GM19397 (cell line): ENCODE results near the gene TSSK2.

Experiments
- ATAC-seq: cut with Tn5 transposase; IDR thresholded peaks from one replicate; pipeline ENCODE4 v1.9.1; 2021; ENCODE audit warnings: mild to moderate bottlenecking, moderate library complexity; ENCODE audit not compliant: unreplicated experiment

TSSK2 gene

DNA sequence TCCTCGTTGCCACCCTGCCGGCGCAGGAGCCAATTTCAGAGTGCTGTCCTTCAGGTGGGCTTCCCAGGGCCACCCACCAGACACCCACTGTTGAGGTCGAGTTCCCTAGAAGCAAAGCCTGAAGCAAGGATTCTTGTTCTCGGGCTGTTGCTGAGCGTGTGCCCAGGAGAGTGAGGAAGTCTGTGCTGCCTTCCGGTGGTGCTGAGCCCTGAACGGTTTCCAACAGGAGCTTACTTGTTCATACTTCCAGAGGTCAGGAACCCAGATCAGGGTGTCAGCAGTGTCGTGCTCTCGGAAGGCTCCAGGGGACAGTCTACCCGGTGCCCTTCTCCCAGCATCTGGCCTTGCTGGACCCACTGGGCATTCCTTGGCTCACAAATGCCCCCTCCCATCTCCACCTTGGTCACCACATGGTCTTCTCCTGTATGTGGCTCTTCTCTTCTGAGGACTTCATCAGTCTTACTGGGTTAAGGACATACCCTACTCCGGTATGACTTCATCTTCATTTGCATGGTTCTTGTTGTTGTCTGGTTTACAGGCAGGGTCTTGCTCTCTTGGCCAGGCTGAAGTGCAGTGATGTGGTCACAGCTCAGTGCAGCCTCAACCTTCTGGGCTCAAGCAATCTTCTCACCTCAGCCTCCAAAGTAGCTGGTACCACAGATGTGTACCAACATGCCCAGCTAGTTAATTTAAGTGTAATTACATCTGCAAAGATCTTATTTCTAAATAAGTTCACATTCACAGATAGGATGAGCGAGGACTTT lies 36.2 kb downstream of the TSSK2 start:
- ATAC-seq = no peak

DNA sequence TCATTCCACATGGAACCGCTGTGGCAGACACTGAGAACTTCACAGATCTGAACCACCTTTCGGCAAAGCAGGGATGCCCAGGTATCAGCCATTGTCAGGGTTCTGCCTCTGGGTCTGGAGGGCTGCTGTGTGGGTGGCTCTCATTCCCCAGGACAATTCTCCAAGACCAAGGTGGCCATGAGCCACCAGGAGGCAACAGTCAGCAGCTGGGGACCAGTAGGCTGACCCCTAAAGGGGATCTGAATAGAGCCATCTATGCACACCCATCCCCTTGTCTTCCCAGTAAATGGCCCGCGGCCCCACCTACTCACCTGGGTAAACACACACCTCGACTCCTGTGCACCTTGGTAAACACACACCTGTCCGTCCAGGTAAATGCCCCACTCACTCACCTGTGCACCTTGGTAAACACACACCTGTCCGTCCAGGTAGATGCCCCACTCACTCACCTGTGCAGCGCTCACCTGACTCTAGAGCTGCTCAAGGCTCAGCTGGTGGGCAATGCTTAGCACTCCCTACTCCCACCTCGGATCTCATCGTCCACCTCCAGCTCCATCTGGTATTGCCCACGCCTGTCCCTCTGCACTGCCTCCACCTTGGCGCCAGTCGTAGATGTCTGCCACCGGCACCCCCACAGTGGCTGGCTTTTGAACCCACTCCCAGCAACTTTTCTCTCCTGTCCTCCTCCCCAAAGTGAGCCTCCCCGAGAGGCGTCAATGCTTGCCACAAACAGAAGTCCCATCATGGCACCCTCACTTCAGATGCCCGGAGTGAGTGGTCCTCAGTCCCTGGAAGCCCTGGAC lies 37.2 kb downstream of the TSSK2 start:
- ATAC-seq = no peak

DNA sequence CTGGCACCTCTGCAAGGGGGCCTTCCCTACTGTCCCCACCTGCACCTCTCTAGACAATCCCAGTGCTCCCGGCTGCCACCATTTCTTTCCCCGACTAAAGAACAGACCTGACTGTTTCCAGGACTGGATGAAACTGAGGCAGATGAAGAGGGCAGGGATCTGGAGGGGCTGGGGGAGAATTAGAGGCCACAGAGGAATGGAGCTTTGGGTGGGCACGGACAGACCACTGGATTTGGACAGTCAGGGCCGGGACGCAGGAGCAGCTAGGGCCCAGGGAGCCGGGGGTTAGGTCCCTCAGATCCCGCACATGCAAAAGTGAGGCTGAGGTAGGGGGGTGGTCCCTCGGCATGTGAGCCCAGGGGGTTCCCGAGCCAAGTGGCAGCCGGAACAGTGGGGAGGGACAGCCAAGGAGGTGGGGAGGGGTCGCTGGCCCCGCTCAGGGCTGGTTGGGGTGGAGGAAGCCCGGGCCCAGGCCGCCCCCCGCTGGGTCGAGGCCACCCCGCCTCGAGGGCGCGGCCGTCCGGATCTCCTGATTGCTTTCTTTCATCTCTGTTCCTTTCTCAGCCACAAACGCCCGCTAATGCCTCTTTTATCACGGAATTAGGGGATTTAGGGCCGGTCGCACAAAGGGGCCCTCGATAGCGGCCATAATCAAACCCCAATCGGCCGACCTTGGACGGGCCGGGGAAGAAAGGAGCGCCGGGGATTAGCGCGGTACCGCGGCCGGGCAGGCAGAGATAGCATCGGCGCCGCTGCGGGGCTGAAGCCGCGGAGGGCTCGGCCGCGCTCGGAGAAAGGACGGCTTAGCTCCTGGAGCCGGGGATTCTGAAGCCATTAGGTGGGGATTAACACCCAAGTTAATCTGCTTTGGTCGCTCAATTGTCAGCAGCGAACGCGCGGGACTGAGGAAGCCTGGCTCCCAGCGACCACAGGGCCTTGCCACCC lies 38.2 kb downstream of the TSSK2 start:
- no peak for ATAC-seq

DNA sequence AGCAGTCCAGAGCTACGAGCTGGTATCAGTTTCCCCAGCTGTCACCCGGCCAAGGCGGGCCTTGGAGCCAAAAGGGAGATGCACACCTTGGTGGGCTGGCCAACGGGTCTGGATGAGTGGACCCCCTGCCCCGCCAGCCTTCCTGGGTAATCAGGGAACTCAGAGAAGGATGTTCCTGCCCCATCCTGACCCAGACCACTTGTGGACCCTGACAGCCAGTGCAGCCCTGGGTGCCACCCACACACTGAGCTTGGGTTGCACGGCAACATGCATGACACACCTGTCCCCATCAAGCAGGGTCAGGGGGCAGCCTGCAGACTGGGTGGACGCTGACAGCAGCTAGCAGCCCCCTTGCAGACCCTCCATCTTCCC lies 38.8 kb downstream of the TSSK2 start:
- ATAC-seq = no peak

DNA sequence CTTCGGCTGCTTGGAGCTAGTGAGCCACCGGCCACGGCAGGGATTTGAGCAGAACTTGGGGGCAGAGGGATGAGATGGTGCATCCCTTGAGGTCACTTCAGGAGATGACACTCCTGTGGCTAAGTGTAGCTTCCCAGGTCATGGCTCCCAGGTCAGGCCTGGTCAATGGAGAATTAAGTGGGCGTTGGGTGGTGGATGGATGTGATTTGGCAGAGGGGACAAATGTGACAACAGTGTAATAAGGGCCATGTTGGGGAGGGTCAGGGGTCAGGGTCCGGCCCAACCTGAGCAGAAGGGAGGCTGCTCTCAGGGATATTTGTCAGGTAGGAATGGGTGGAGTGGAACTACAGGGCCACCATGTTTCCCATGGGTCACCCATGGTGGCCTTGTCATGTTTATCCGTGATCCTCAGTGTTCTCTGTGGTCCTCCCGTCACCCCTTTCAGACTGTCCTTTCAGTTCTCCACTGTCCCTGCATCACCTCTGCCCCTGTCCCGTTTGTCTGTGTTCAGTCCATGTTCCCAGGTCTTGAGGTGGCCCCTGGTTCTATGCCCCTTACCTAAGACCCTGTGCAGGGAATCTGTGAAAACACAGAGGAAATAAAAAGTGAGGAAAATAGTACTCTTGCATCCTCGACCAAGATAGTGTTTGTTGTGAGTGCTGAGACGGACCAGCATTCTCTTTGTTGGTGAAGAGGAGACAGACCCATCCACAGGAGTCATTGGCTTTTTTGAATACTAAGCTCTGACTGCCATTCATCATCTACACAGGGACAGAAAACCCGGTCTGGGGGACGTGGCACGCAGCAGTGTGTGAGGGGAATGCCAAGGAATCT lies 41.3 kb downstream of the TSSK2 start:
- ATAC-seq = no peak

DNA sequence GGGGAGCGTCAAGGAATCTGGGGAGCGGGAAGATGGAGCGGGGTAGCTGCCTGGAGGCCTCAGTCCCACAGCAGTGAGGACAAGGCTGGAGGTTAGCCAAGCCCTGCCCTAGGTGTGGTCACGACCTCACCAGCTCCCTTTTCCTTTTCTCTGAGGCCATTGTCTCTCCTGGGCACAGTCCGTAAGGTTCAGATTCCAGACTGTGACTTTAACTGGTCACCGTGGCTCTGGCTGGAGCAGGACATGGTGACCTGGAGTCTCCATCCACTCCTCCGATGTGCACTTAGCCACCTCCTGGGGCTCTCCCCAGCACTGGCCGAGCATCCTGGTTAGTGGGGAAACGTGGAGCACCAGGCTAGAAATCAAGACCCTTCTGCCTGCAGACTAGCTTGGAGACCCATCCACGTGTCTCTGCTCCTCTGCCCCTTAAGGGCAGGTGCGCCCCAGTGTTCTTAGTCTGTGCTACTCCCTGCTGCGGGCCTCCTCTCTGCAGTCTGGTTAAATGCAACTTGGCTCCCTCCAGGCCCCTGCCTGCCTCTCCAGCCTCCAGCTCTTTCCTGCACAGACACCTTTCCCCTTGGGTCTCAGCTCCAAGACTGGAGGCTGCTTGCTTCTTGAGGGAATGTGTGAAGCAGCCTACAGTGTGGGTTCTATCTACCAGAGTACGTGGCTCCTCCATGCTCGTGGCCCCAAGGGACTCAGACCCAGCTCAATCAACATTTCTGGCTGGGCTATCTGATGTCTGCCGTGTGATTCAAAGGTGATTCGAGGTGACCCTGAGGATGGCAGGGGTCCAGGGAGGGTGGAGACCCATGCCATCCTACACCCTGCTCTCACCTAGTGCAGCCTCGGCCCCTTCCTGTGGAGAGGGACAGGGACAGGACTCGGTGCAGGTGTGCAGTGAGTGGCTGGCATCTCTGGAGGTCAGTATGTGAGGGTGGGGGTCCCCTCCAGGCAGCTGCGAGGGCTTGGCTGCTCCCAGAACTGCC lies 42.2 kb downstream of the TSSK2 start:
- ATAC-seq = no peak

DNA sequence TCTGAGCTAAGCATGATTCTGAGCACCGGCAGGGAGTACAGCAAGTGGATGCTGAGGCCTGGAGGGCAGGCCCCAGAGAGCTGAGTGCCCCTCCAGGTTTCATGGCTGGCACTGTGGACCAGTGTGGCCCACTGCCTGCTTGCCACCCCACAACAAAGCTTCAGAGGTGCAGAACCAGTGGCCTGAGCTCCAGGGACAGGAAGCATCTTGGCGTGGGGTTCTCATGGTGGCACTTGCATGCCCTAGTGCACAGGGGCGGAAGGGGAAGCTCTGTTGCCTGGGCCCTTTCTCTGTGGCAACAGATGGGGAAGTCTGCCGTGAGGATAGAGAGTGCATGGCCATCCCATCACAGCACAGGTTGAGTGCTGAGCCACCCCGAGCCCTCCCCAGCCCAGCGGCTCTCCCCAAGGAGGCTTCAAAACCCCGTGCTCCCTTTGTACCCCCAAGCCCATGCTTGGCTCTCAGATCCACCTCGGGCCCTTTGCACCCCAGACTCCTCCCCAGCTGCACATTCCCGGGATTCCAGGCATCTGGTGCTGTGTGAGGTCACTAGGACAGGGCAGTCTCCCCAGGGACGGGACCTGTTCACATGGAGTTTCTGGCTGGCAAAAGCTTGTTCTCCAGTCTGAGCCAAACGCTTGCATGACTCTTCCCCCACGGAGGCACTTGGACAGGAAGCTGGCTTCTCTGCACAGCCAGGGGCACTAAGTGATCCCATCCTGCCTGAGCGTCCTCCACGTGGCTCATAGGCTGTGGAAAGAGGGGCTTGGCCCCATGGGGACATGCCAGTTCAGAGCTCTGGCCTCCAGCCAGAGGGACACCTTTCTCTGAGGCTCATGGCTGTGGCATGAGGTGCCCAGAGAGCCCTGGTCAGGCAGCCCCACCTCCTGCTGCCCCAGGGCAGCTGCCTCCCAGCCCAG lies 43.3 kb downstream of the TSSK2 start:
- no peak for ATAC-seq

DNA sequence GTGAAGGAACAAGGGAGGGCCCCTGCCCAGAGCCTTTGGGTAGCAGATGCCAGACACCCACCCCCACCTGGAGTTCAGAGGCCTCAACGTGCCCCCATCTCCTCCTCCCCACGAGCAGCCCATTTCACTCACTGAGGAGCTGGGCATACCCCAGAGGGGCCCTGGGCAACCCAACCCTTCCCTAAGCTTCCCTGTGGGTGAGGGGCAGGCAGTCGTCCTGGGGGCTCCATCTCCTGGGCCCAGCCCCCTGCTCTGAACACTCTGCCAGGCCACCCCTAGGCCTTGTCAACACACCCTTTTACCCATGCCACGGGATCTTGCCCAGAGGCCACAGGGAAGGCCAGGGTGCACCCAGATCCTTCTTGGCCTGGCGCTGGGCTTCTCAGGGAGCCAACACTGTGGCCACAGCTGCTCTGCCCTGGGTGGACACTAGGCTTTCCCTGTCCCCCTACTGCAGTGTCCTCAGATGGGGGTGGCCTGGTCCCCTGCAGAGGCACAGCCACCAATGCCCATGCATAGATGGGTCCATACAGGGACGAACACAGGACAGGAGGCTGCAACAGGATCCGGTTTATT lies 44.0 kb downstream of the TSSK2 start:
- ATAC-seq = no peak

DNA sequence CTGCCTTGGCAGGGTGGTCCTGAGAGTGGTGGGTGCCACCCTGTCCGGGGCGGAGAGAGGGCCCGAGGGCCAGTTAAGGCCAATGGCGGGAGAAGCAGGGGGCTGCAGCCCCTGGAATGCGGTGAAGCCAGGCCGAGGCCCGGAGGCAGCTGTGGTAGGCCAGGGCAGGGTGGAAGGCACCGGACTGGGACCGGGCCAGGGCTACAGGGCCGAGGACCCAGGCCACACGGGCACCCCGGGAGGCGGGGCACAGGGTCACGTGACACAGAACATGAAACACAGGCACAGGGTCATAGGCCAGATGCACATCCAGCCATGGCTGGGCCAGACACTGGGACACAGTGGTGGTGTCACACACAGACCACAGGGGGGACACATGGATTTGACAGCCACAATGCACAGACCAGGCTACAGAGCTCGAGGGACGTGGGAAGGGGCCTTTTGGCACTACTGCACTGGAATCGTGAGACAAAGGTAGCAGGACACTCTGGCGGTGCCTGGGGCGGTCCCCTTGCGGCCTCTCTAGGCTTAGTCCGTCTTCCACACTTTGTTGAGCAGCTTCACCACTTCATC lies 44.6 kb downstream of the TSSK2 start:
- no peak for ATAC-seq

DNA sequence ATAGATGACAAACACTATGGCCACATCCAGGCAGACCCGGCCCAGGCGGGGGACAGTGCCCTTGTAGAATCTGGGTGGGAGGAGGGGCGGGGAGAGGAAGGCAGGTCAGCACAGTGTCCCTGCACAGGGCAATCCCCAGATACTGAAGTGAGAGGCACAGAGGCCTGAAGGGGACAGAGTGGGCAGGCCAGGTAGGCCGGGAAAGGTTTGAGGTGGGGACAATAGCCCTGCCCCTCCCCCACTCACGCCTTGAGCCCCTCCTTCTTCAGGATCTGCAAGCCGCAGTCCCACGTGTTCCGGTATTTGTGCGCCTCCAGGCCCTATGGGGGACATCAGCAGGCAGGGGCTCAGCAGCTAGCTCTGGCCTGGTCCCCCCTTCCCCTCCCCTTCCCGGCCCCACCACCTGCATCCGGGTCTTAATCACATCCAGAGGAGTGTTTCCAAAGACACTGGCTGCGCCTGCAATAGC lies 45.1 kb downstream of the TSSK2 start:
- ATAC-seq = no peak

DNA sequence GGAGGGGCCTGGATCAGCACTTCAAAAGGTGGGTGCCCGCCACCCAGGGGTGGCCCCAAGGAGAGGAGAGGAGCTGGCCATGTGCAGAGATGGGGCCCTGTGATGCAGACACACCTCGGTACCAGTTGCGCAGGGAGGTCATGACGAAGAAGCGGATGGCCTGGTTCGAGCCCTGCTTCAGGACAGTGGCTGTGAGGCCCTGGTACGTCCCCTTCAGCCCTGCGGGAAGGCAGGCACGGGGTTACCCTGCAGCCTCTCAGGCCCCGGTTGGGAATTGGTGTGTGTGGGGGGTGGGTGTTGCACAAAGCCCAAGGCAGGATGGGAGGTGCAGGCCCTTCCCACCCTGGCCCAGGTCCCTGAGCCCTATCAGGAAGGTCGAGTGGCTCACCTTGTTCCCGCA lies 45.6 kb downstream of the TSSK2 start:
- no peak for ATAC-seq

DNA sequence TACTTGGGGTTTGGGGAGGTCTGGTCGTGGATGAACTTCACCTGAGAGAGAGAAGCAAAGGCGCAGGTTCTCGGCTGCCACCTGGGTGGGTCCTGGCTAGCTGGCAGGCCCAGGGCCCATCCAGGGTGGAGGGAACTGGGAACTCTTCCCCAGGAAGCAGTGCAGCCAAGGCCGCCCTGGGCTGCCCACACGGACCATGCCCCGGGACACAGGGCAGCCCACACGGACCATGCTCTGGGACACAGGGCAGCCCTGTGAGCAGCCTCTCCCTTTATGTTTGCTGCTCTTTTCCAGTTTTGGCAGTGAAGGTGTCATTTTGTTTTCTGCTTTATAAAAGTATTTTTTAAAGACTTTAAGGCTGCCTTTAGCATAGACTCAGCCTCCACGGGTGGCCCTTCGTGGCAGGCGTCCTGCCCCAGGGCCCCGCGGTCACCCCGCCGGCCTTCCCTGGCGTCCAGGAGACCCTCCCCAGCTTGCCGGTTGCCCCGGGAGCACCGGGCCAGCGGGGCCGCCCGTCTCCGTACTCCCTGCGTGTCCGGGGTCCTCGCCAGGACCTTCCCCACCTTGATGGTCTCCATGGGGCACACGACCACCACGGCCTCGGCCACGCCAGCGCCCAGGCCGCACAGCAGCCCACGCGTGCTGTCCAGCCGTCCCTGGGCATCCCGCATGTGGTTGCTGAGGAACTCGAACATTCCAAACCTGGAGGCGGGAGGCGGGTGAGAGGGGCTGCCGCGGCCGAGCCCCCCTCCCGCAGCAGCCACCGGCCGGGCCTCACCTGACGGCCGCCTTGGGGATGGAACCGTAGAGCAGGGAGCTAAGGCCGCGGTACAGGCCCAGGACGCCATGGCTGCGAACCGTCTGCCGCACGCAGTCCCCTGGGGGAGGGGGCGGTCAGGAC lies 46.3 kb downstream of the TSSK2 start:
- ATAC-seq = no peak

DNA sequence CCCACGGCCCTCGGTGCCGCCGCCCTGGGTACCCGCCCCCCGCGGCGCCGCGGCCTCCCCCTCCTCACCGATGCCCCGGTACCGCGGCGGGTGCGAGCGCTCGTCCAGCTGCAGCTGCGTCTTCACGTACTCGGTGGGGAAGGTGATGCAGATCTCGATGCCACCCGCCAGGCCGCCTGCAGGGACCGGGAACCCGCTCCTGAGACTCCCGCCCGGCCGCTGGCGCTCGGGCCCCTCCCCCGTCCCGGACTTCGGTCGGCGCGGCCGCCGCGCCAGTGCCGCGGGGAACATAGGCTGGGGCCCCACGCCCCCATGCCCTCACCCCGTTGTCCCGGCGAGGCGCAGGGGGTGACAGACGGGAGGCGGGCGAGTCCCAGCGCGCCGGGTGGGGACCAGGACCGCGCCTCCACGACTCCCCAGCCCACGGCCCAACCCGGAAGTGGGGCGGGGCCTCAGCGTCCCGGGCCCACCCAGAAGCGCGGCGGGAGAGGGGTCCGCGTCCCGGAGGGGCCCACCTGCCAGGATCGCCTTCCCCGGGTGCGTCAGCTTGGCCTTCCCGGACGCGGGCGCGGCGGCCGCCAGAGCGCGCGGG lies 47.1 kb downstream of the TSSK2 start:
- peak; percentile 32 for ATAC-seq

DNA sequence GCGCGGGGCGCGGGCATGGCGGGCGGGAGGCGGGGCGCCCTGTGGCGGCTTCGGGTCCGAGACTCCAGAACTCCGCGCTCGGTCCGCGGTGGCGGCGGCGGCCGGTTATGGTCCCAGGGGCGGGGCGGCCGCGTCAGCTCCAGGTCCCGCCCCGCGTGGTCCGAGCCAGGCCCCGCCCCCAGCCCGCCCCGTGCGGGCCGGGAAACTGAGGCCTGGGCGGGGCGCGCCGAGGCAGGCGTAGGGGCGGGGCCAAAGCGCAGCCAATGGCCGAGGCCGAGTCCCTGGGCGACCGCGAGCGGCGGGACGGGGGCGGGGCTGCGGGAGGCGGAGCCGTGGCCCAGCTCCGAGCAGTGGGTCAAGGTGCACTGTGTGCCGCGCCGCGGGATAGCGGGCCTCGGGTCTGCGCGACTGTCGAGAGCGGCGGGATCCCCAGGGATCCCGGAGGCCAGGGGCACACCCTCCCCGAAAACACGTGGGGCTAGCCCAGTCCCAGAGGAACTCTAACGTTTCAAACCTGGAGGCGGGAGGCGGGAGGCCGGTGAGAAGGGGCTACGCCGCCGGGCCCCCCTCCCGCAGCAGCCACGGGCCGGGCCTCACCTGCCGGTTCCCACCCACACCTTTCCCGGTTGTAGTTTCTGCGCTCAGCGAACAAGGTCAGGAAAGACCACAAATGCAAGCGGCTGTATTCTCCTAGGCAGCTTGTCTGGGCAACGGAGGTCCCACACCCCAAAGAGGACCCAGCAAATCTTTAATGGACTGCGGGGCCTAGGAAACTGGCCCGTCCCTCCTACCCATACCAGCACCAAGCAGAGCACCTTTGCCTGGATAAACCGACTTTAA lies 47.8 kb downstream of the TSSK2 start, which contains the start of gene SLC25A1:
SLC25A1 (minus strand) TSS at position 80 of the 840 bp plus-strand sequence; CDS start at position 17, 63 bp downstream.
- ATAC-seq = peak; percentile 66

DNA sequence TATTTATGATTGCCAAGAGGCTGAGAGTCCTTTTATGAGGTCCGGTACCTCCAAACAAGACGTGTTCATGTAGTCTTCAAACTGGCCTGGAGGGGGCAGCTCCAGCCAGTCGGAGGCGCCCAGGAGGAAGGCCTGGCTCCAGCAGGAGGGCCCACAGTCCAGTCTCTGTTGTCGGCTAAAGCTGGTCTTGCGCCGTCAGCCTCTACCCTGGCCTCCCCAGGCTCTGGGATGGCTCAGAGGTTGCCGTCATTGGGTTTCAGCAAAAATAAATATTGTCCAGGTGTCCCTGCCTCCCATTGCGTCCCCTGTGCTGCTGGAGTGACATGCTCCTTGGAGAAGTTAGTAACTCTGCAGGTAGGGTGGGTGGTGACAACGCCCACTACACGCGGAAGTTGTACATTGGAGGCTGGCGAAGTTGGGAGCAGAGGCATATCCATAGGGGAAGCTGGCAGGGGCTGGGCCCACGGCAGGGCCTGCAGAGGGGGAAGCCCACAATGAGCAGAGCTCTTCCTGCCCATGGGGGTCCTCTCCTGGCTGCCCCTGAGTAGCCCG lies 48.5 kb downstream of the TSSK2 start:
- no peak for ATAC-seq
